Lower leg skin (tissue), 3 donors: Measurements from ENCODE around the gene DIAPH1.

Experiments
- CTCF ChIP-seq, 3 donors: fragments of 450-650 bp; IDR thresholded peaks; one replicate each; pipeline ENCODE4 v1.5.1; 2016; ENCODE audit warnings: antibody characterized with exemption in 3 of 3, mild to moderate bottlenecking in 3 of 3, moderate library complexity in 2 of 3
- POLR2A ChIP-seq, 2 donors: fragments of 450-650 bp; IDR thresholded peaks; one replicate each; pipeline ENCODE4 v1.6.1; 2016 to 2017; ENCODE audit warnings: antibody characterized with exemption in 2 of 2, mild to moderate bottlenecking in 1 of 2, moderate library complexity in 1 of 2

GRCh38 chr5:141534492-141535213 lies 84.1 kb downstream of the DIAPH1 start:
- TF ChIP-seq CTCF (IDR thresholded peaks at IDR 0.05), result no peak
- no peak for TF ChIP-seq POLR2A (IDR thresholded peaks at IDR 0.05)
